A673 (cell line): ENCODE data around the gene EPAS1. TPM values are rescaled to one million over a fixed set of nuclear protein-coding genes. Genes with fewer than 3 reads are reported as not detected.

Experiments used
- BruUV-seq: library from RNA; stranded (reverse); fragments of 400-500 nt; replicated peaks from 2 replicates; lab custom pipeline; 2021; lab: Mats Ljungman, UMichigan
- CTCF ChIA-PET: fragments of 300-600 bp; sonication (Branson Sonifier 250); formaldehyde crosslinking; loops from one replicate; lab custom pipeline; 2022; ENCODE audit warnings: antibody characterized with exemption; lab: Charles Lee
- POLR2A ChIA-PET: fragments of 300-600 bp; sonication (Branson Sonifier 250); formaldehyde crosslinking; loops from one replicate; lab custom pipeline; 2022; ENCODE audit warnings: antibody characterized with exemption; ENCODE audit not compliant: low non-redundant PET; lab: Charles Lee
- DNase-seq: peaks from one replicate; pipeline ENCODE4 v3.0.0-alpha.2; 2015; ENCODE audit warnings: low spot score
- H3K27ac ChIP-seq: fragments of 200-600 bp; sonication (generic); 2 replicates; pipeline ENCODE4 v1.5.1; 2016; ENCODE audit warnings: mixed run types, low read depth, mild to moderate bottlenecking, mixed read lengths, antibody characterized with exemption, low read length; ENCODE audit not compliant: poor library complexity, severe bottlenecking
- H3K27me3 ChIP-seq: fragments of 200-600 bp; sonication (generic); replicated peaks from 2 replicates; pipeline ENCODE4 v1.6.1; 2017; ENCODE audit warnings: mixed run types, low read depth, mild to moderate bottlenecking, mixed read lengths, antibody characterized with exemption, low read length; ENCODE audit not compliant: insufficient read depth, poor library complexity
- H3K36me3 ChIP-seq: fragments of 200-600 bp; sonication (generic); 2 replicates; pipeline ENCODE4 v1.6.1; 2016; ENCODE audit warnings: mixed run types, mild to moderate bottlenecking, mixed read lengths, antibody characterized with exemption, low read length; ENCODE audit not compliant: insufficient read depth, poor library complexity, severe bottlenecking
- H3K4me1 ChIP-seq: fragments of 200-600 bp; sonication (generic); 2 replicates; pipeline ENCODE4 v1.6.1; 2017; ENCODE audit warnings: mixed run types, mild to moderate bottlenecking, mixed read lengths, antibody characterized with exemption, low read length; ENCODE audit not compliant: insufficient read depth, poor library complexity, severe bottlenecking
- H3K4me3 ChIP-seq: fragments of 200-600 bp; sonication (generic); 2 replicates; pipeline ENCODE4 v1.5.1; 2016; ENCODE audit warnings: low read depth, mixed run types, mild to moderate bottlenecking, mixed read lengths, low read length; ENCODE audit not compliant: poor library complexity, severe bottlenecking
- H3K9me3 ChIP-seq: fragments of 200-600 bp; sonication (generic); 2 replicates; pipeline ENCODE4 v1.6.1; 2016; ENCODE audit warnings: mixed run types, low read depth, mild to moderate bottlenecking, mixed read lengths, antibody characterized with exemption, low read length; ENCODE audit not compliant: poor library complexity, severe bottlenecking
- EZH2 ChIP-seq: fragments of 200-600 bp; sonication (generic); IDR thresholded peaks from 2 replicates; pipeline ENCODE4 v1.6.1; 2017; ENCODE audit warnings: borderline replicate concordance, low read depth, mild to moderate bottlenecking, mixed read lengths, antibody characterized with exemption, low read length; ENCODE audit not compliant: poor library complexity, severe bottlenecking
- intact Hi-C: fragments of 100-400 bp; cut with micrococcal nuclease; formaldehyde crosslinking; loops from one replicate; pipeline ENCODE4 v1.10.0; 2022; ENCODE audit not compliant: unreplicated experiment
- total RNA-seq: library from RNA; stranded (reverse); gene quantifications from 2 replicates; pipeline ENCODE4 v1.2.3, GENCODE V29; 2021
- TF ChIP-seq, protein P1 (sequence below): fragments of 300-800, 200-600 bp; sonication (generic); conservative IDR thresholded peaks from 2 replicates; pipeline ENCODE4 v1.5.1; 2017; ENCODE audit warnings: low read depth, mild to moderate bottlenecking, antibody characterized with exemption, low read length, moderate library complexity, mixed read lengths

EPAS1 gene
- total RNA-seq, 1 experiment from 2014 or later: 0.41 TPM

DNA sequence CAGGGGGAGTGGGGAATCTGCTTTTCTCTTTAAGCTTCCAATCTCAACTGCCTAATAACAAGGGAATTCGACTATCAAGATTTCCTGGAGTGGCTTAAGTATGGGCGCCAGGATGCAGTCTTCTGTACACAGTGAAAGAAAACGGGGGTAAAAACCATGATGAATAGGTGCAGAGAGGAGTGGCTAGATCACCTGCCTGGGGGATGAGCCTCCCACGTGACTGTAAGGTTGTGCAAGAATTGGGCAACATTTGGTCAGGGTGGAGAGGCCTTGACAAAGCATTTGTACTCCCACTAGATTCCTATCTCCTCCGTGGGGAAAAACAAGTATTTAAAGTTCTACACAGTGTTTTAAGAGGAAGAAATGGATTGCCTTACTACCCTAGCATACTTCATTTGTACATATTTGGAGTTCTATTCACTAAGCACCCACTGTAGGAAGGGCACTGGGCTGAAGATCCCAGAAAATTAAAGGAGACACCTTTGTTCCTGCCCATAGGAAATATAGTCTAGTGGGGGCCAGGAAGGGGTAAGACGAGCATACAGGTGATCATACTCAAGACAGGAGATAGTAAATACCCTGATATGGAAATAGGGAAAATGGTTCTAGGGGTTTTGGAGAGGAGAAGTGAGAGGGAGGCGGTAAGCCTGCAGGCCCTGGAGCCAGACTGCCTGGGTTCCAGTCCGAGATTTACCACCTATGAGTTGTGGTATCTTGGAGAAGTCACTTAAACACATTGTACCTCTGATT is 29.2 kb downstream of the EPAS1 start:
- H3K27ac ChIP-seq: no peak overlapping the region
- H3K4me3 ChIP-seq: no peak overlapping the region
- CTCF ChIA-PET: no interaction called here
- no peaks in the 10 kb centered on the region for H3K36me3 ChIP-seq
- intact Hi-C loops: no loop called here
- H3K9me3 ChIP-seq: no peaks in the 10 kb centered on the region
- DNase-seq: no peak
- POLR2A ChIA-PET: no interaction called here
- TF ChIP-seq EZH2: no peak
- TF ChIP-seq, protein P1, sequence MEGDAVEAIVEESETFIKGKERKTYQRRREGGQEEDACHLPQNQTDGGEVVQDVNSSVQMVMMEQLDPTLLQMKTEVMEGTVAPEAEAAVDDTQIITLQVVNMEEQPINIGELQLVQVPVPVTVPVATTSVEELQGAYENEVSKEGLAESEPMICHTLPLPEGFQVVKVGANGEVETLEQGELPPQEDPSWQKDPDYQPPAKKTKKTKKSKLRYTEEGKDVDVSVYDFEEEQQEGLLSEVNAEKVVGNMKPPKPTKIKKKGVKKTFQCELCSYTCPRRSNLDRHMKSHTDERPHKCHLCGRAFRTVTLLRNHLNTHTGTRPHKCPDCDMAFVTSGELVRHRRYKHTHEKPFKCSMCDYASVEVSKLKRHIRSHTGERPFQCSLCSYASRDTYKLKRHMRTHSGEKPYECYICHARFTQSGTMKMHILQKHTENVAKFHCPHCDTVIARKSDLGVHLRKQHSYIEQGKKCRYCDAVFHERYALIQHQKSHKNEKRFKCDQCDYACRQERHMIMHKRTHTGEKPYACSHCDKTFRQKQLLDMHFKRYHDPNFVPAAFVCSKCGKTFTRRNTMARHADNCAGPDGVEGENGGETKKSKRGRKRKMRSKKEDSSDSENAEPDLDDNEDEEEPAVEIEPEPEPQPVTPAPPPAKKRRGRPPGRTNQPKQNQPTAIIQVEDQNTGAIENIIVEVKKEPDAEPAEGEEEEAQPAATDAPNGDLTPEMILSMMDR: no peak
- H3K4me1 ChIP-seq: no peaks in the 10 kb centered on the region
- H3K27me3 ChIP-seq: no peaks in the 10 kb centered on the region
- no TSS peak for BruUV-seq

DNA sequence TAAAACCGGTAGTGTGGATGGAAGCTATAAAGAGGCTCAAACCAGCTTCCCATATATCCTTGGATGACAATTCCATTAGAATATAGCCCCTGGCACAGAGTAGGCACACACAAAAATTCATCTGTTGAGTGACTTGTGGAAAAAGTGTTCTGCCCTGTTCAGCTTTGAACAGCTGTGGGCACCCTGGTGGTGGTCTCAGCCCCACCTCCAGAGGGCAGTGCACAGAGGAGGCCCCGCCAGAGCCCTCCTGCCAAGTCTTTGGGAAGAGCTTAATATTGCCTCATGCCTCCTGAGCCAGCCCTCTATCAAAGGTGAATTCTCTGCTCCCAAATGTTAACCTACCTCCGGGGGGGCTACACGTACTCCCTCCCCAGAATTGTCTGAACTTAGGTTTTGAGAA is 30.4 kb downstream of the EPAS1 start:
- no peaks in the 10 kb centered on the region for H3K36me3 ChIP-seq
- TF ChIP-seq EZH2: no peak
- TF ChIP-seq, protein P1: peak; percentile 30; the same call in 1 of the 2 replicates
- ChIA-PET POLR2A (no interaction called here), CTCF (no interaction called here)
- no TSS peak for BruUV-seq
- H3K9me3 ChIP-seq: no peaks in the 10 kb centered on the region
- intact Hi-C loops: no loop called here
- no peak overlapping the region for H3K4me3 ChIP-seq
- H3K27me3 ChIP-seq: no peaks in the 10 kb centered on the region
- H3K4me1 ChIP-seq: no peaks in the 10 kb centered on the region
- no peak for DNase-seq
- H3K27ac ChIP-seq: no peak overlapping the region

DNA sequence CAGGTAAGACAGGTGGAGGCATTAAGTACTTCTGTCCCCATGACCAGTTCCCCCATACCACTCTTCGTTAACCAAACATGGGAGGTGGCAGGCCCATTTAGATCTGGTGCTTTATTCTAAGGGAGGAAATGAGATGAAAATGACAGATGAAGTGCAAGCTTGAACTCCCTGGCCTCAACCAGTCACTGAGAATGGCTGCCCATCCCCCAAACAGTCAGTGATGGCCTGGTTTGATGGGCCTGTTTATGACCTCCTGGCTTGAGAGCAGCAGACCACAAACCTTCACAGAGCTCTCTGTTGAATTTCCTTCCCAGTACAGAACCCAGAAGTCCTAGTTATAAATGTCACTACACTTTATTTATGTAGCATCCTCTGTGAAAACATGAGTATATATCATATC is 31.1 kb downstream of the EPAS1 start:
- DNase-seq: no peak
- Histone ChIP-seq H3K27me3 (no peaks in the 10 kb centered on the region), H3K9me3 (no peaks in the 10 kb centered on the region), H3K4me3 (no peak overlapping the region), H3K36me3 (no peaks in the 10 kb centered on the region), H3K27ac (no peak overlapping the region), H3K4me1 (no peaks in the 10 kb centered on the region)
- ChIA-PET POLR2A (no interaction called here), CTCF (interaction anchor here (0.6 kb wide), 1 partner anchor 449 kb away, joined by 3 read pairs; no protein-coding TSS in a partner anchor)
- TF ChIP-seq, protein P1: no peak
- TF ChIP-seq EZH2: no peak
- intact Hi-C loops: no loop called here
- no TSS peak for BruUV-seq
